Bronchial smooth muscle cell (primary cell): Measurements from ENCODE around the gene IL17C. TPM values are rescaled to one million over a fixed set of nuclear protein-coding genes. Genes with fewer than 3 reads are reported as not detected.

Experiments
- total RNA-seq: library from RNA; depleted of rRNA; stranded (reverse); fragments of >200 nt; gene quantifications from 2 replicates; pipeline ENCODE4 v1.2.1, GENCODE V29; 2014

Gene IL17C, protein sequence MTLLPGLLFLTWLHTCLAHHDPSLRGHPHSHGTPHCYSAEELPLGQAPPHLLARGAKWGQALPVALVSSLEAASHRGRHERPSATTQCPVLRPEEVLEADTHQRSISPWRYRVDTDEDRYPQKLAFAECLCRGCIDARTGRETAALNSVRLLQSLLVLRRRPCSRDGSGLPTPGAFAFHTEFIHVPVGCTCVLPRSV
- 0.09 TPM in 1 of 2 replicates, not detected in the other for total RNA-seq

DNA sequence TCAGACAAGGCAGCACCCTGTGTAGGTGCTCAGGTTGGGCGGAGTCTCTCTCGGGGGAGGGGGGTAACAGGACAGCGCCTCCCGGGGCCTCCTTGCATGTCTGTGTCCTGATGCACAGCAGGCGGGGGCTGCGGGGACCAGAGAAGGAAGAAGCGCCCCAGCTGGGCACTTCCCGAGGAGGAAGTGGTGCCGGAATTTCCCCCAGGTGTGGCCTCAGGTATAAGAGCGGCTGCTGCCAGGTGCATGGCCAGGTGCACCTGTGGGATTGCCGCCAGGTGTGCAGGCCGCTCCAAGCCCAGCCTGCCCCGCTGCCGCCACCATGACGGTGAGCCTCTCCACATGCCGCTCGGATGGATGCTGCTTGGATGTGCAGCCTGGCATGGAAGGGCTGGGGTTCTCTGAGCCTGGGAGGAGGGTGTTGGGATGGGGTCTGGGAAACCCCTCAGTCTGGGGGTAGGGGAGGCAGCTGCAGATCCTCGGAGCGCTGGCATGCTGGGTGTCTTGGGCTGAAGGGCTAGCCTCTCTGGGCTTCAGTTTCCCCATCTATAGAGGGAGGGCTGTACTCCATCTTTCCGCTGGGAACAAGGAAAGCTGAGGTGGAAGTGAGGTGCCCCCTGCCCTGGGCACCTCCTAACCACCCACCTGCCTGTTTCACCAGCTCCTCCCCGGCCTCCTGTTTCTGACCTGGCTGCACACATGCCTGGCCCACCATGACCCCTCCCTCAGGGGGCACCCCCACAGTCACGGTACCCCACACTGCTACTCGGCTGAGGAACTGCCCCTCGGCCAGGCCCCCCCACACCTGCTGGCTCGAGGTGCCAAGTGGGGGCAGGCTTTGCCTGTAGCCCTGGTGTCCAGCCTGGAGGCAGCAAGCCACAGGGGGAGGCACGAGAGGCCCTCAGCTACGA lies at the start of gene IL17C:
TSS of gene IL17C (plus strand) at position 250 of the 908 bp plus-strand sequence. CDS start at position 320, 70 bp downstream.

DNA sequence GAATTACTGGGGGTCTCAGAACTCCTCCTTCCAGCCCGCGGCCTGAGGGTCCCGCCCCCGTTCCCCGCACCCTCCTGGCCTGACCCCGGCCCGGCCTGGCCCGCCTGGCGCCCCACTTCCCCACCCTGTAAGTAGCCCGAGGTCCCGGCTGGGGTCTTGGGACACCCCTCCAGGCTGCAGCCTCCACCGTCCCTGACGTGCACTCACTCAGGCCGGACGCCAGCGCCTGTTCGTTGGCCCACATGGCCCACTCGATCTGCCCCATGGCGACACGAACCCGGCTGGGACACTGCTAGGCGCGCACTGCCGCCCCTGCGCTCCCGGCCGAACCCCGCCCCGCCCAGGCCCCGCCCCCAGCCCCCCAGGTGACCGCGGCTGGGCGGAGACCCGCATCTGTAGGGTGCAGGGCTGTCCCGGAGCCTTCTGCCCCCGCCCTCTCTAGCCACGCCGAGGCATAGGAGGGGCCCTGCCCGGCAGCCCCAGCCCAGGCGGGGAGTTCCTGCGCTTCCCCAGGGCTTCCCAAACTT lies 12.4 kb downstream of the IL17C start, which contains the start of gene CYBA:
TSS of gene CYBA (minus strand) at position 305 of the 527 bp plus-strand sequence. CDS start at position 265, 40 bp downstream.

DNA sequence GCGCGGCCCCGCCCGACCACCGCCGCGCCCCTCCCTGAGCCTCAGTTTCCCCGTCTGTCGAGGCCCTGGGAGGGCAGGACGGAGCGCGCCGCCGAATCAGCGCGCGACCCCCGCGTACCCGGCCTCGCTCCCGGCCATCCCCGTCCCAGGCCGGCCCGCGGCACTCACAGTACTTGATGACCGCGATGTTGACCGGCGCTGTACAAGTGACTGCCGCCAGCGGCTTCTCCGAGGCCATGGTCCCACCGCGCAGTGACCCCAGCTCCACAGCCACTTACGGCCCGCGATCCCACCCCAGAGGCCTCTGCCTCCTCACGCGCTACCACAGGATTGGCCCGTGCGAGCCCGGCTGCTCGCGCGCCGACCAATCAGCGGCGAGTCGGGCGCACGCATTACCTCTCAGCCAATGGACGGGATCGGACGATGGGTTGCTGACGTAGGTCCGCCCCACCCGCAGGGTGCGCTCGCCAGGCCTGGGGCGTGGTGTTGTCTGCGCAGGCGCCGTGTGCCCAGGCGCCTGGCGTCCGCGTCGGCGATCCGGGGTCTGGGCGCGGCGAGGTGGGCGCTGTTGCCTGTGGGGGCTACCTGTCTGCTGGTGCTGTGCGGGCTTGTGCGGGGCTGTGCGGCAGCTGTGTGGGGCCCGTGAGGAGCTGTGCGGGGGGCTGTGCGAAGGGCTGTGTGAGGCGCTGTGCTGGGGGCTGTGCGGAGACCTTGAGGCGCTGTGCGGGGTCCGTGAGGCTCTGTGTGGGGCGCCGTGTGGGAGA lies 24.7 kb downstream of the IL17C start, which contains the start of gene MVD:
TSS of gene MVD (minus strand) at position 249 of the 764 bp plus-strand sequence. CDS start at position 238, 11 bp downstream.

DNA sequence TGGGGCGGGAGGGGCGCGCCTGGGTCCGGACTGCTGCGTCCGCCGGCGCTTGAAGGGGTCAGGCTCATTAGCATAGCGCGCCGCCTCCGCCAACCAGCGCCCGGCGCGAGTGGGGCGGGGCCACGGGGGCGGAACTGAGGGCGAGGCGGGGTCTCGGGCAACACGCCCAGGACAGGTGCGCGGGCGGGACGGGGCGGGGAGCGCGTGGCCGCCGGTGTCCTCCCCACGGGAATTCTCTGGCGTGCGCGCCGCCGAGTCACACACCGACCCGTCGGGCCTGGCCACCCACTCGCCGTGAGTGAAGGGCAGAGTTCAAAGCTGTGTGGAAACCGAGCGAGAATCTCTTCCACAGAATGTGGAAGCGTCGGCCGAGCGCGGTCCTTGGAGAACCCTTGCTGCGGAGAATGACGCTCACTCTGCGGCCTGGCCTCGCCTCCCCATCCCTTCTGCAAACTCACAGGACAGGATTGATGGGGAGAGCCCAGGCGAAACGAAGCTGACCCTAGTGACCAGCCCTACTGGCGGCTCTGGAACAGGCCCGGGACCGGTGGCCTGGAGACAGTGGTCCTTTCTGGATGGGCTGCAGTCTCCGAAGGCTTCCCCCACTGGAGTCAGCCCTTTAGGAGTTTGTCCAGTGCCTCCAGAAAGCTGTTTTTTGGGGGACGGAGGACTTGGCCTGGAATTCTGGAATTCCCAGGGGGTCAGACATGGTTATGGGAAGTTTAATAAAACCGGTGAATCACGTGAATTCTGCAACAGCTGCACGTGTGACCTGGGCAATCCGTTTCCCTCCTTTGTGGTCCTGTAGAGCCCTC lies 48.3 kb downstream of the IL17C start, which contains the start of gene SNAI3:
TSS of gene SNAI3 (minus strand) at position 69 of the 815 bp plus-strand sequence. CDS start 101 bp downstream, outside the sequence.

Other genes with a start within 250 kb of the IL17C start
- gene ZFPM1, start 185.3 kb upstream of the IL17C start, total RNA-seq = 1.0 and 1.9 TPM in 2 replicates
- 9.4 and 10.2 TPM in 2 replicates for gene ZC3H18, start 68.2 kb upstream of the IL17C start, total RNA-seq
- 192 and 434 TPM in 2 replicates for gene CYBA, start 12.5 kb downstream of the IL17C start, total RNA-seq
- gene MVD, start 24.5 kb downstream of the IL17C start, total RNA-seq = 59.0 and 67.1 TPM in 2 replicates
- gene SNAI3, start 47.9 kb downstream of the IL17C start, total RNA-seq = under 0.01 TPM in 1 of 2 replicates, not detected in the other
- gene RNF166, start 67.8 kb downstream of the IL17C start, total RNA-seq = 5.7 and 10.2 TPM in 2 replicates
- 11.0 and 11.3 TPM in 2 replicates for gene CTU2, start 67.9 kb downstream of the IL17C start, total RNA-seq
- 116 and 117 TPM in 2 replicates for gene PIEZO1, start 146.6 kb downstream of the IL17C start, total RNA-seq
- 1.5 and 1.9 TPM in 2 replicates for gene CDT1, start 165.2 kb downstream of the IL17C start, total RNA-seq
- gene APRT, start 173.4 kb downstream of the IL17C start, total RNA-seq = 40.3 and 72.3 TPM in 2 replicates
- gene GALNS, start 218.4 kb downstream of the IL17C start, total RNA-seq = 14.3 and 18.0 TPM in 2 replicates
- gene TRAPPC2L, start 218.6 kb downstream of the IL17C start, total RNA-seq = 70.5 and 88.1 TPM in 2 replicates
- not detected in 2 replicates for gene PABPN1L, start 228.1 kb downstream of the IL17C start, total RNA-seq